Lower leg skin (tissue), 3 donors: ENCODE data around the gene AOPEP.

Source experiments
- CTCF ChIP-seq, 3 donors: fragments of 450-650 bp; IDR thresholded peaks; one replicate each; pipeline ENCODE4 v1.5.1; 2016; ENCODE audit warnings: antibody characterized with exemption in 3 of 3, mild to moderate bottlenecking in 3 of 3, moderate library complexity in 2 of 3
- POLR2A ChIP-seq, 2 donors: fragments of 450-650 bp; IDR thresholded peaks; one replicate each; pipeline ENCODE4 v1.6.1; 2016 to 2017; ENCODE audit warnings: antibody characterized with exemption in 2 of 2, mild to moderate bottlenecking in 1 of 2, moderate library complexity in 1 of 2

GRCh38 chr9:95103871-95104580 is 377.5 kb downstream of the AOPEP start:
- TF ChIP-seq CTCF (IDR thresholded peaks at IDR 0.05): no peak
- TF ChIP-seq POLR2A (IDR thresholded peaks at IDR 0.05): no peak
